Measurements from ENCODE around the gene IQCF6. TPM values are rescaled to one million over a fixed set of nuclear protein-coding genes. Genes with fewer than 3 reads are reported as not detected.
"Not testable (repeated sequence)": the region's sequence is repeated elsewhere in the genome, so short reads cannot be mapped to it uniquely, and the experiment has no call there.

Gene IQCF6
- total and polyA plus RNA-seq, 2 donors (not counting 3 experiments of a cell fraction or from before 2014, with no cell fraction given): not detected

DNA sequence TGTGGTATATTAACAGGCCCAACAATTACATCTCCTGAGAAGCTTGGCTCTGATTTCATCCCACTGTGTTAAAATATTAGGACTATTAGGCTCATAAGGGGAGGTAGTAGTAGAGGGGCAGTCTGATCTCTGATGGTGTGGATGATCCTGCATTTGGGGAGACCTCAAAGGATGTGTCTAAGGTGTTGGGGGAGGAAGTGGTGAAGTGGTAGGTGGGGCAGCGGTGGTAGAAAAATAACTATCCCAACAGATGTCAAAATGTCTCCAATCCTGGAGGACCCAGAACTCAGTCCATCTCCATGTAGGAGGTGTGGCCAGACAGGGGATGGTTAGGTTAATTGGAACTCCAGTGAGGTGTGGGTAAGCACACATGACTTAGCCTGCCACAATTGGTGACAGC, 10.4 kb upstream of the IQCF6 start:
- Histone ChIP-seq H3K79me2 (ENCODE audit: control insufficient read depth, insufficient read depth, low read length) (no peaks in the 10 kb centered on the region), H3K27me3 (ENCODE audit: control insufficient read depth in 2 of 2, insufficient read depth in 2 of 2, low read length in 2 of 2) (peaks cover 0 to 3% of the 10 kb centered on the region in 2 experiments), H3K9me1 (replicated peaks; ENCODE audit: control insufficient read depth, extremely low read depth, insufficient read depth, low read length) (no peaks in the 10 kb centered on the region), H2AFZ (ENCODE audit: low read depth, low read length) (no peak overlapping the region), H3K9ac (replicated peaks; ENCODE audit: extremely low read depth, insufficient read depth, low read length) (no peak overlapping the region), H3K4me3 (replicated peaks in 1 of 3; ENCODE audit: insufficient read depth in 1 of 3, low read depth in 1 of 3, low read length in 3 of 3) (no peak overlapping the region), H3K9me3 (replicated peaks; ENCODE audit: control insufficient read depth, insufficient read depth, low read length) (no peaks in the 10 kb centered on the region), H3K4me2 (ENCODE audit: insufficient read depth, low read length) (no peak overlapping the region), H3K4me1 (ENCODE audit: control insufficient read depth, extremely low read depth, insufficient read depth, low read length) (no peaks in the 10 kb centered on the region), H3K27ac (ENCODE audit: insufficient read depth, low read depth, low read length) (no peak overlapping the region), H3K36me3 (ENCODE audit: control insufficient read depth in 2 of 2, extremely low read depth in 1 of 2, insufficient read depth in 2 of 2, low read length in 2 of 2) (no peaks in the 10 kb centered on the region), H4K20me1 (replicated peaks; ENCODE audit: control insufficient read depth, extremely low read depth, insufficient read depth, low read length) (no peaks in the 10 kb centered on the region)
- dilution Hi-C loops (cut with MboI; ENCODE audit: extremely low pct_ligation_motif_present, low sequenced_read_pairs) (no loop called here), intact Hi-C loops (cut with micrococcal nuclease) (no loop called here)
- no TSS peak for BruUV-seq (replicated peaks)
- DNase-seq (ENCODE audit: low read depth, low spot score) (no peak), FAIRE-seq (no peak)
- TF ChIP-seq POLR2A (IDR thresholded peaks at IDR 0.05; ENCODE audit: low read depth, low read length): no peak
- TF ChIP-seq EZH2 (IDR thresholded peaks at IDR 0.05; ENCODE audit: borderline replicate concordance, low read depth, low read length, severe bottlenecking): no peak
- TF ChIP-seq POLR2AphosphoS5 (IDR thresholded peaks at IDR 0.05; ENCODE audit: insufficient read depth, low read depth, low read length): no peak
- TF ChIP-seq, protein P1, sequence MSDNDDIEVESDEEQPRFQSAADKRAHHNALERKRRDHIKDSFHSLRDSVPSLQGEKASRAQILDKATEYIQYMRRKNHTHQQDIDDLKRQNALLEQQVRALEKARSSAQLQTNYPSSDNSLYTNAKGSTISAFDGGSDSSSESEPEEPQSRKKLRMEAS (IDR thresholded peaks at IDR 0.05; ENCODE audit: insufficient read depth, insufficient read length): no peak
- TF ChIP-seq FOS (IDR thresholded peaks at IDR 0.05; ENCODE audit: borderline replicate concordance, insufficient read depth, low read length): no peak
- TF ChIP-seq MYC (IDR thresholded peaks at IDR 0.05; ENCODE audit: low read depth, low read length): no peak
- no peak for TF ChIP-seq JUN (IDR thresholded peaks at IDR 0.05; ENCODE audit: borderline replicate concordance, insufficient read depth, insufficient read length, low read depth)
- TF ChIP-seq, protein P2, sequence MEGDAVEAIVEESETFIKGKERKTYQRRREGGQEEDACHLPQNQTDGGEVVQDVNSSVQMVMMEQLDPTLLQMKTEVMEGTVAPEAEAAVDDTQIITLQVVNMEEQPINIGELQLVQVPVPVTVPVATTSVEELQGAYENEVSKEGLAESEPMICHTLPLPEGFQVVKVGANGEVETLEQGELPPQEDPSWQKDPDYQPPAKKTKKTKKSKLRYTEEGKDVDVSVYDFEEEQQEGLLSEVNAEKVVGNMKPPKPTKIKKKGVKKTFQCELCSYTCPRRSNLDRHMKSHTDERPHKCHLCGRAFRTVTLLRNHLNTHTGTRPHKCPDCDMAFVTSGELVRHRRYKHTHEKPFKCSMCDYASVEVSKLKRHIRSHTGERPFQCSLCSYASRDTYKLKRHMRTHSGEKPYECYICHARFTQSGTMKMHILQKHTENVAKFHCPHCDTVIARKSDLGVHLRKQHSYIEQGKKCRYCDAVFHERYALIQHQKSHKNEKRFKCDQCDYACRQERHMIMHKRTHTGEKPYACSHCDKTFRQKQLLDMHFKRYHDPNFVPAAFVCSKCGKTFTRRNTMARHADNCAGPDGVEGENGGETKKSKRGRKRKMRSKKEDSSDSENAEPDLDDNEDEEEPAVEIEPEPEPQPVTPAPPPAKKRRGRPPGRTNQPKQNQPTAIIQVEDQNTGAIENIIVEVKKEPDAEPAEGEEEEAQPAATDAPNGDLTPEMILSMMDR (IDR thresholded peaks at IDR 0.05; ENCODE audit: extremely low read depth in 1 of 2, insufficient read depth in 1 of 2, low read depth in 1 of 2, low read length in 2 of 2): no peak
- CTCF ChIA-PET: interaction anchor here (1.0 to 2.3 kb wide), 2 partner anchors 10 to 70 kb away, joined by 5 to 11 read pairs; no protein-coding TSS in a partner anchor
- POLR2A ChIA-PET: no interaction called here

DNA sequence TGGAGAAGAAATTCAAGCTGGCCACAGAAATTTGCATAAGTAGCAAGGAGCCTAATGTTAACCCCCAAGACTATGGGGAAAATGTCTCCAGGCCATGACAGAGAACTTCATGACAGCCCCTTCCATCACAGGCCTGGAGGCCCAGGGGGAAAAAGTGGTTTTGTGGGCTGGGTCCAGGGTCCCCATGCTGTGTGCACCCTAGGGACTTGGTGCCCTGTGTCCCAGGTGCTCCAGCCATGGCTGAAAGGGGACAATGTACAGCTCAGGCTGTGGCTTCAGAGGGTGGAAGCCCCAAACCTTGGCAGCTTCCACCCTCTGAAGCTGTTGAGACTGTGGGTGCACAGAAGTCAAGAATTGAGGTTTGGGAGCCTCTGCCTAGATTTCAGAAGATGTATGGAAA, 8.5 kb upstream of the IQCF6 start:
- H3K36me3 ChIP-seq (ENCODE audit: control insufficient read depth in 2 of 2, extremely low read depth in 1 of 2, insufficient read depth in 2 of 2, low read length in 2 of 2); H3K27me3 ChIP-seq (ENCODE audit: control insufficient read depth in 2 of 2, insufficient read depth in 2 of 2, low read length in 2 of 2); FAIRE-seq; H4K20me1 ChIP-seq (replicated peaks; ENCODE audit: control insufficient read depth, extremely low read depth, insufficient read depth, low read length); intact Hi-C loops (cut with micrococcal nuclease); H3K79me2 ChIP-seq (ENCODE audit: control insufficient read depth, insufficient read depth, low read length); H3K4me3 ChIP-seq (replicated peaks in 1 of 3; ENCODE audit: insufficient read depth in 1 of 3, low read depth in 1 of 3, low read length in 3 of 3); H3K4me1 ChIP-seq (ENCODE audit: control insufficient read depth, extremely low read depth, insufficient read depth, low read length); POLR2A ChIA-PET; H2AFZ ChIP-seq (ENCODE audit: low read depth, low read length); H3K4me2 ChIP-seq (ENCODE audit: insufficient read depth, low read length); H3K9me1 ChIP-seq (replicated peaks; ENCODE audit: control insufficient read depth, extremely low read depth, insufficient read depth, low read length); H3K9me3 ChIP-seq (replicated peaks; ENCODE audit: control insufficient read depth, insufficient read depth, low read length); dilution Hi-C loops (cut with MboI; ENCODE audit: extremely low pct_ligation_motif_present, low sequenced_read_pairs); DNase-seq (ENCODE audit: low read depth, low spot score); H3K9ac ChIP-seq (replicated peaks; ENCODE audit: extremely low read depth, insufficient read depth, low read length); BruUV-seq (replicated peaks); H3K27ac ChIP-seq (ENCODE audit: insufficient read depth, low read depth, low read length): not testable (repeated sequence)
- CTCF ChIA-PET: interaction anchor here (2.3 kb wide), 1 partner anchor 12 kb away, joined by 11 read pairs; no protein-coding TSS in a partner anchor

Data from endothelial cell of umbilical vein (primary cell).